Fibroblast of skin of left biceps (primary cell): Measurements from ENCODE around the gene C3orf70.
A peak's percentile ranks its signal among the peaks of the same experiment; 100 is the strongest.

Experiments used
- DNase-seq, 2 experiments: peaks; one replicate each; pipeline ENCODE4 v3.0.0-alpha.2; 2013; ENCODE audit warnings: low read depth in 2 of 2

Gene C3orf70

GRCh38 chr3:185152410-185153170 is at the start of gene C3orf70:
C3orf70 (minus strand) TSS chr3:185153060; CDS start chr3:185152823, 237 bp downstream.
- DNase-seq, result peak in 1 of 2 experiments; percentile 41

- DNase-seq, result peak in 1 of 2 experiments; percentile 53
Observed at GRCh38 chr3:185200639-185201038, 47.8 kb upstream of the C3orf70 start.

- no peak for DNase-seq
Observed at GRCh38 chr3:185199671-185200070, 46.8 kb upstream of the C3orf70 start.

GRCh38 chr3:185199206-185199605 is 46.3 kb upstream of the C3orf70 start:
- peak in 1 of 2 experiments; percentile 17 for DNase-seq

- DNase-seq, result no peak
Observed at GRCh38 chr3:185197068-185197467, 44.2 kb upstream of the C3orf70 start.

GRCh38 chr3:185195652-185196051 is 42.8 kb upstream of the C3orf70 start:
- DNase-seq, result no peak

- no peak for DNase-seq
Observed at GRCh38 chr3:185188816-185189215, 36.0 kb upstream of the C3orf70 start.

GRCh38 chr3:185187391-185187790 is 34.5 kb upstream of the C3orf70 start:
- no peak for DNase-seq

GRCh38 chr3:185176750-185177359 is 24.0 kb upstream of the C3orf70 start:
- DNase-seq, result no peak

GRCh38 chr3:185175370-185175987 is 22.6 kb upstream of the C3orf70 start:
- peak in 1 of 2 experiments; percentile 15 for DNase-seq

- DNase-seq, result no peak
Observed at GRCh38 chr3:185172086-185173049, 19.5 kb upstream of the C3orf70 start.

- no peak for DNase-seq
Observed at GRCh38 chr3:185164428-185165217, 11.8 kb upstream of the C3orf70 start.

GRCh38 chr3:185162634-185163033 is 9.8 kb upstream of the C3orf70 start:
- DNase-seq, result no peak

GRCh38 chr3:185161761-185162160 is 8.9 kb upstream of the C3orf70 start:
- no peak for DNase-seq

- no peak for DNase-seq
Observed at GRCh38 chr3:185157347-185157746, 4.5 kb upstream of the C3orf70 start.

- DNase-seq, result no peak
Observed at GRCh38 chr3:185155678-185156077, 2.8 kb upstream of the C3orf70 start.

- no peak for DNase-seq
Observed at GRCh38 chr3:185153861-185154629, 1.2 kb upstream of the C3orf70 start.

- no peak for DNase-seq
Observed at GRCh38 chr3:185153171-185153771, 411 bp upstream of the C3orf70 start.

GRCh38 chr3:185151964-185152409 is 873 bp downstream of the C3orf70 start:
- no peak for DNase-seq
